NCI-H1417 (cell line): Measurements from ENCODE around the gene ANAPC5.
A peak's percentile ranks its signal among the peaks of the same experiment; 100 is the strongest.
"Not testable (repeated sequence)": the region's sequence is repeated elsewhere in the genome, so short reads cannot be mapped to it uniquely, and the experiment has no call there.

Experiments used
- DNase-seq, 3 experiments: peaks; one replicate each; lab custom pipeline; 2025; lab: John Stamatoyannopoulos, UW

The ANAPC5 gene

GRCh38 chr12:121307397-121307796, 44.8 kb downstream of the ANAPC5 start:
- DNase-seq, result not testable (repeated sequence)

- DNase-seq, result no peak
Observed at GRCh38 chr12:121304306-121304705, 47.9 kb downstream of the ANAPC5 start.

GRCh38 chr12:121301876-121302275, 50.3 kb downstream of the ANAPC5 start:
- no peak for DNase-seq

GRCh38 chr12:121300083-121300819, 52.0 kb downstream of the ANAPC5 start:
- DNase-seq, result peak in 2 of 3 experiments; percentile 69 to 93

- no peak for DNase-seq
Observed at GRCh38 chr12:121299662-121300061, 52.5 kb downstream of the ANAPC5 start.

- DNase-seq, result not testable (repeated sequence)
Observed at GRCh38 chr12:121298411-121298810, 53.8 kb downstream of the ANAPC5 start.

GRCh38 chr12:121297435-121297991, 54.7 kb downstream of the ANAPC5 start:
- DNase-seq, result peak; percentile 41 to 93 (median 91)

- peak; percentile 95 to 98 (median 96) for DNase-seq
Observed at GRCh38 chr12:121296618-121297434, 55.4 kb downstream of the ANAPC5 start, which contains the start of gene CAMKK2. Gene CAMKK2 (minus strand): TSS chr12:121296709. CDS start chr12:121274526, 22,183 bp downstream.

- DNase-seq, result peak; percentile 50 to 66 (median 50)
Observed at GRCh38 chr12:121295746-121296617, 56.2 kb downstream of the ANAPC5 start.

- peak in 2 of 3 experiments; percentile 37 to 64 for DNase-seq
Observed at GRCh38 chr12:121295116-121295745, 57.0 kb downstream of the ANAPC5 start.

- DNase-seq, result no peak
Observed at GRCh38 chr12:121294151-121294889, 57.9 kb downstream of the ANAPC5 start.

- no peak for DNase-seq
Observed at GRCh38 chr12:121293603-121294002, 58.6 kb downstream of the ANAPC5 start.

- no peak for DNase-seq
Observed at GRCh38 chr12:121290410-121290809, 61.8 kb downstream of the ANAPC5 start.

GRCh38 chr12:121289962-121290361, 62.2 kb downstream of the ANAPC5 start:
- no peak for DNase-seq

GRCh38 chr12:121288986-121289385, 63.2 kb downstream of the ANAPC5 start:
- DNase-seq, result no peak

- no peak for DNase-seq
Observed at GRCh38 chr12:121288158-121288845, 63.9 kb downstream of the ANAPC5 start.

GRCh38 chr12:121287267-121287954, 64.8 kb downstream of the ANAPC5 start:
- no peak for DNase-seq

- DNase-seq, result no peak
Observed at GRCh38 chr12:121285856-121286255, 66.4 kb downstream of the ANAPC5 start.
